ENCODE results near the gene NCKAP5.

DNA sequence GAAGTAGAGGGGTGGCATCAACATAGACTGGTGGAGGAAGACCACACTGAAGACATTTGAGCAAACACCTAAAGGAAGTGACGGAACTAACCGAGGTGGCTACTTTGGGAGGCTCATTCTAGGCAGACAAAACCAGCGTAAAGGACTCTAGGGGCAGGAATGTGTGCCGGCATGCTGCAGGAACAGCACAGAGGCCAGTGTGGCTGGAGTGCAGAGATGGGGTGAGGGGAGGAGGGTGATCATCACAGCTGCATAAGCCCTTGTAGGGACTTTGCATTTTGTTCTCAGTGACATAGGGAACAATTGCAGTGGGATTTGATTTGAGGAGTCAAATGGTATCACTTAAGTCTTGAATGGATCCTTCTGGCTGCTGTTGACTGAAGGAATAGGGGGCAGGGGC is 253.5 kb downstream of the NCKAP5 start:
- TF ChIP-seq, protein P1, sequence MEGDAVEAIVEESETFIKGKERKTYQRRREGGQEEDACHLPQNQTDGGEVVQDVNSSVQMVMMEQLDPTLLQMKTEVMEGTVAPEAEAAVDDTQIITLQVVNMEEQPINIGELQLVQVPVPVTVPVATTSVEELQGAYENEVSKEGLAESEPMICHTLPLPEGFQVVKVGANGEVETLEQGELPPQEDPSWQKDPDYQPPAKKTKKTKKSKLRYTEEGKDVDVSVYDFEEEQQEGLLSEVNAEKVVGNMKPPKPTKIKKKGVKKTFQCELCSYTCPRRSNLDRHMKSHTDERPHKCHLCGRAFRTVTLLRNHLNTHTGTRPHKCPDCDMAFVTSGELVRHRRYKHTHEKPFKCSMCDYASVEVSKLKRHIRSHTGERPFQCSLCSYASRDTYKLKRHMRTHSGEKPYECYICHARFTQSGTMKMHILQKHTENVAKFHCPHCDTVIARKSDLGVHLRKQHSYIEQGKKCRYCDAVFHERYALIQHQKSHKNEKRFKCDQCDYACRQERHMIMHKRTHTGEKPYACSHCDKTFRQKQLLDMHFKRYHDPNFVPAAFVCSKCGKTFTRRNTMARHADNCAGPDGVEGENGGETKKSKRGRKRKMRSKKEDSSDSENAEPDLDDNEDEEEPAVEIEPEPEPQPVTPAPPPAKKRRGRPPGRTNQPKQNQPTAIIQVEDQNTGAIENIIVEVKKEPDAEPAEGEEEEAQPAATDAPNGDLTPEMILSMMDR (IDR thresholded peaks at IDR 0.05; ENCODE audit: low read length), result no peak
- TF ChIP-seq EZH2 (IDR thresholded peaks at IDR 0.05; ENCODE audit: borderline replicate concordance, low read length), result no peak
